ENCODE measurements around the gene F12. TPM values are rescaled to one million over a fixed set of nuclear protein-coding genes. Genes with fewer than 3 reads are reported as not detected.

Gene F12
- total RNA-seq, 1 donor from 2014 or later = 0.31 TPM

DNA sequence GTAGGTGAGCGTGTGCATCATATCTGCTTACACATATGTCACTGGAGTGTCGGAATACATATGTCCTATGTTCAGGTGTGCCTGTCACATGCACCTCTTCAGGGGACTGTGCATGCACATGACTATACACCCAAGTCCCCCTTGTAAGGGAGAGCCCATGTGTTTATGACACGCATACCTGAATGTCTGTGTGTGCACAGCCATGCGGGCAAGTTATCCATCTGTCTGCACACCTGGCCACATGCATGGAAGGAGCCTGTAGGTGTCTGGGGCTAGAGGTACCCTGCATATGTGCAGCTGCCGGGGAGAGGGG lies 52.3 kb downstream of the F12 start:
- no peak for TF ChIP-seq CTCF (IDR thresholded peaks at IDR 0.05)
- ChIA-PET POLR2A (interaction anchor here (0.8 to 1.6 kb wide), 7 partner anchors 13 to 223 kb away, joined by 3 to 9 read pairs (median 4); partner anchors contain the start of genes NSD1, PRELID1 and RAB24), CTCF (interaction anchor here (1.8 to 3.0 kb wide), 2 partner anchors 13 to 98 kb away, joined by 5 to 16 read pairs; no protein-coding TSS in a partner anchor)
- no peaks in the 10 kb centered on the region for H3K27me3 Mint-ChIP-seq
- peaks cover 67% of the 10 kb centered on the region for H3K4me1 Mint-ChIP-seq
- ATAC-seq (ENCODE audit: low read depth) (no peak), DNase-seq (no peak)
- H3K36me3 Mint-ChIP-seq (ENCODE audit: low read depth) = peaks cover 8% of the 10 kb centered on the region
- intact Hi-C loops (cut with micrococcal nuclease) = loop anchor here (2.0 kb wide), 5 partner anchors 14 to 70 kb away; partner anchors contain the start of genes GRK6, PRELID1 and RAB24
- peak overlapping the region; percentile 85 for H3K4me3 Mint-ChIP-seq
- peak overlapping the region; percentile 92 for H3K27ac Mint-ChIP-seq
- no peaks in the 10 kb centered on the region for H3K9me3 Mint-ChIP-seq

DNA sequence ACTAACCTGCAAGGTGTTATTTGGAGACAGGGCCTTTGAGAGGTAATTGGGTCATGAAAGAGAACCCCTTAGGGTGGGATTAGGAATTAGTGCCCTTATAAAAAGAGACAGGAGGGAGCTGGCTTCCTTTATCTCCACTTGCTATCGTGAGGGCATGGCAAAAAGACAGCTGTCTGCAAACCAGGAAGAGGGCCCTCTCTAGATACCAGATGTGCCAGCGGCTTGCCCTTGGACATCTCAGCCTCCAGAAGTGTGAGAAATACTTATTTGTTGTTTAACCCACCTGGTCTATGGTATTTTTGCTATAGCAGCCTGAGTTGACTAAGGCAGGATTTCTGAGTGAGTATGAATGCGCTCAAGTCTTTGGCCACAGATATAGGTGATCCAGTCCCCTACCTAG lies 52.6 kb downstream of the F12 start:
- peaks cover 8% of the 10 kb centered on the region for H3K36me3 Mint-ChIP-seq (ENCODE audit: low read depth)
- POLR2A ChIA-PET = interaction anchor here (0.6 to 1.0 kb wide), 5 partner anchors 8 to 99 kb away, joined by 3 to 9 read pairs (median 4); no protein-coding TSS in a partner anchor
- peak overlapping the region; percentile 85 for H3K4me3 Mint-ChIP-seq

GRCh38 chr5:177355868-177356168 lies 53.5 kb downstream of the F12 start:
- no peak overlapping the region for H3K27ac Mint-ChIP-seq
- peaks cover 63% of the 10 kb centered on the region for H3K4me1 Mint-ChIP-seq
- intact Hi-C loops (cut with micrococcal nuclease) = loop anchor here (2.0 kb wide), 5 partner anchors 15 to 71 kb away; partner anchors contain the start of genes GRK6, PRELID1 and RAB24
- DNase-seq = no peak
- ChIA-PET POLR2A (interaction anchor here (0.6 kb wide), 1 partner anchor 9 kb away, joined by 4 read pairs; no protein-coding TSS in a partner anchor), CTCF (interaction anchor here (1.1 to 1.8 kb wide), 3 partner anchors 13 to 99 kb away, joined by 3 to 5 read pairs (median 5); no protein-coding TSS in a partner anchor)
- H3K9me3 Mint-ChIP-seq = no peaks in the 10 kb centered on the region
- no peak overlapping the region for H3K4me3 Mint-ChIP-seq
- H3K27me3 Mint-ChIP-seq = no peaks in the 10 kb centered on the region
- peaks cover 15% of the 10 kb centered on the region for H3K36me3 Mint-ChIP-seq (ENCODE audit: low read depth)
- no peak for ATAC-seq (ENCODE audit: low read depth)
- TF ChIP-seq CTCF (IDR thresholded peaks at IDR 0.05) = no peak

More for the DNA sequence above, 52.6 kb downstream of the F12 start:
- ATAC-seq (ENCODE audit: low read depth) (no peak), DNase-seq (no peak)
- Mint-ChIP-seq H3K4me1 (peaks cover 67% of the 10 kb centered on the region), H3K9me3 (no peaks in the 10 kb centered on the region), H3K27me3 (no peaks in the 10 kb centered on the region), H3K27ac (peak overlapping the region; percentile 92)
- intact Hi-C loops (cut with micrococcal nuclease) = loop anchor here (2.0 kb wide), 5 partner anchors 14 to 70 kb away; partner anchors contain the start of genes GRK6, PRELID1 and RAB24
- no peak for TF ChIP-seq CTCF (IDR thresholded peaks at IDR 0.05)
- CTCF ChIA-PET = interaction anchor here (1.8 to 3.0 kb wide), 2 partner anchors 13 to 98 kb away, joined by 5 to 16 read pairs; no protein-coding TSS in a partner anchor

DNA sequence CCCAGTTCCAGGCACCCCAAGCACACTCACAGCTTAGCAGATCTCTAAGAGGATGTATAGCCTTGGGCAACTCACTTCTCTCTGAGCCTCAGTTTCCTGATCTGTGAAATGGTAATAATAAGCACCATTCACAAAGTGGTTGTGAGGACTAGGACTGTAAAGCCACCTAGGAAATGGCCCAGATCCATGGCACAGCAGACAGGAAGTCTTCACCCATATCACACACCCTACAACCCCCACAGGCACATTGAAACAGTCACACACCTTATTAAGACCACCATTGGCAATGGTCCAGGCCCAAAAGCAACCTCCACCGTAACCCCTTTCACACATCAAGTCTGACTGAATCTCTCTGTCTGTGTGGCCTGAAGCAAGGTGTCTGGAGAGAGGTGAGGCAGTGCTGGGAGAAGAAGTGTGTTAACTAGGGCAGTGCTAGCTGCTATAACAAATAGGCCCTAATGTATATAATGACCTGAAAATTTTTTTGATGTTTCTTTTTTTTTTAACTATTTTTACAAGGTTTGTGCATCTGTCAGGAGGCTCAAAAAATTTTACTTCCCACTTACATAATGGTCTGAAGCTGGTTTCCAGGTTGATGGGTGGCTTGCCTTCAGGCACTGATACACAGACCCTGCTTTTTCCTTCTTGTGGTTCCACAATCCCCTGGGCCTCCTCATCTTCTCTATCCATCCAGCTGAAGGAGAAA lies 54.0 kb downstream of the F12 start:
- intact Hi-C loops (cut with micrococcal nuclease) = no loop called here
- CTCF ChIA-PET = interaction anchor here (1.1 to 1.8 kb wide), 3 partner anchors 14 to 100 kb away, joined by 3 to 5 read pairs (median 5); no protein-coding TSS in a partner anchor
- DNase-seq = no peak
- no peak for TF ChIP-seq CTCF (IDR thresholded peaks at IDR 0.05)
- POLR2A ChIA-PET = no interaction called here
- Mint-ChIP-seq H3K4me1 (peaks cover 65% of the 10 kb centered on the region), H3K27me3 (no peaks in the 10 kb centered on the region), H3K9me3 (no peaks in the 10 kb centered on the region), H3K36me3 (ENCODE audit: low read depth) (peaks cover 15% of the 10 kb centered on the region), H3K27ac (no peak overlapping the region), H3K4me3 (no peak overlapping the region)
- no peak for ATAC-seq (ENCODE audit: low read depth)

DNA sequence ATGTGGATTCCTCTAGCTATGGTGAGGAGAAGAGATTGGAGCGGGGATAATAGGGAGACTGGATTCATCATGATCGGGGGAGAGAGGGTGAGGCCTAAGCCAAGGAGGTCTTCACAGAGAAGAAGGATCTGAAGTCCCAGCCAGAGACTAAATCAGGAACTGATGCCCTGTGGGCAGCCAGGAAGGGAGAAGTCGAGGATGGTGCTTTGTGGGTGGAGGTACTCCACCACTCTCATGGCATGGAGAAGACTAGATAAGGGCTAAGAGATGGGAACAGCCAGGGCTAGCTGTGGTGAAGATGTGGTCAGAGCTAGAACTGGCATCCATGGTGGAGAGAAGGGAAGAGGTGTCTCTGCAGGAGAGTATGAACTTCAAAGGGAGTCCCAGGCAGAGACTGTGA lies 54.7 kb downstream of the F12 start:
- intact Hi-C loops (cut with micrococcal nuclease) = loop anchor here (5.0 kb wide), 1 partner anchor 222 kb away; the partner anchor contains the start of gene NSD1
- no peaks in the 10 kb centered on the region for H3K9me3 Mint-ChIP-seq
- H3K4me1 Mint-ChIP-seq = peaks cover 65% of the 10 kb centered on the region
- H3K4me3 Mint-ChIP-seq = no peak overlapping the region
- DNase-seq (no peak), ATAC-seq (ENCODE audit: low read depth) (no peak)
- no peak for TF ChIP-seq CTCF (IDR thresholded peaks at IDR 0.05)
- ChIA-PET POLR2A (no interaction called here), CTCF (interaction anchor here (1.1 kb wide), 1 partner anchor 50 kb away, joined by 3 read pairs; no protein-coding TSS in a partner anchor)
- no peaks in the 10 kb centered on the region for H3K27me3 Mint-ChIP-seq
- no peak overlapping the region for H3K27ac Mint-ChIP-seq
- H3K36me3 Mint-ChIP-seq (ENCODE audit: low read depth) = peaks cover 14% of the 10 kb centered on the region
